Right ventricle myocardium inferior (tissue), 1 donor: ENCODE data around the gene HAVCR2. TPM values are rescaled to one million over a fixed set of nuclear protein-coding genes. Genes with fewer than 3 reads are reported as not detected.
"Not testable (repeated sequence)": the region's sequence is repeated elsewhere in the genome, so short reads cannot be mapped to it uniquely, and the experiment has no call there.

Source experiments
- ATAC-seq: fragments of 200-7000 bp; cut with Tn5 transposase; one replicate; pipeline ENCODE4 v1.9.1; 2020; ENCODE audit warnings: mild to moderate bottlenecking, moderate library complexity
- DNase-seq: peaks from one replicate; pipeline ENCODE4 v3.0.0; 2021; ENCODE audit errors: missing footprints
- intact Hi-C: fragments of 100-400 bp; cut with DNase I; formaldehyde crosslinking; loops from one replicate; pipeline ENCODE4 v1.11.0; 2022
- total RNA-seq: library from RNA; stranded (reverse); fragmentation: NEBNext Ultra II Directional; extraction: Animal tissue kit (Norgen Biotek cat#: 25700); gene quantifications from one replicate; pipeline ENCODE4 v1.2.1, GENCODE V29; 2021
- donor health status: DM: no; HTN: yes; CAD: no; lungs with severe emphysema.

HAVCR2 gene
- total RNA-seq, 1 donor from 2014 or later = 3.5 TPM

DNA sequence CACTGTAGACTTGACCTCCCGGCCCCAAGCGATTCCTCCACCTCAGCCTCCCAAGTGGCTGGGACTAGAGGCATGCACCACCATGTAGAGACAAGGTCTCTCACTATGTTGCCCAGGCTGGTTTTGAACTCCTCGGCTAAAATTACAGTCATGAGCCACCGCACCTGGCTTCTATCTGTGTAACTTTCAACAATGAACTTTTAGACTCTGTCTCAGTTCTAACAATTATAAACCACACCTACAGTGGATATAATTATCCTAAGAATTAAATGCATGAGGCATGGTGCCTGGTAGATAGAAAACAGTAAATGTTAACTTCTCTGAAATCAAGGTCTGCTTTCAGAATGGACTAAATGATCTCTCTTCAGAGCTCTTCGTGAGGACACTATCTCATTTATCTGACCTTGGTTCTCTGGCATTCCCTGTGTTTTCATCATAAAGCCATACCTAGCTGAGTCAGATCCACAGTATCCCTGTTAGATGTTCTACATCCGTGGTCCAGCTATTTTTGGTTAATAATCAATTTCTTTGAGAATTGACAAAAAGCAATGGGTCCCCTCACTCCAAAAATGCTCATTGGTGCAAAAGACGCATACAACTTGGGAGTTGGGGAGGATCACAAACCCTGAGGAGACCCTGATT lies 57.1 kb downstream of the HAVCR2 start:
- DNase-seq (no peak), ATAC-seq (no peak)
- intact Hi-C loops = no loop called here

DNA sequence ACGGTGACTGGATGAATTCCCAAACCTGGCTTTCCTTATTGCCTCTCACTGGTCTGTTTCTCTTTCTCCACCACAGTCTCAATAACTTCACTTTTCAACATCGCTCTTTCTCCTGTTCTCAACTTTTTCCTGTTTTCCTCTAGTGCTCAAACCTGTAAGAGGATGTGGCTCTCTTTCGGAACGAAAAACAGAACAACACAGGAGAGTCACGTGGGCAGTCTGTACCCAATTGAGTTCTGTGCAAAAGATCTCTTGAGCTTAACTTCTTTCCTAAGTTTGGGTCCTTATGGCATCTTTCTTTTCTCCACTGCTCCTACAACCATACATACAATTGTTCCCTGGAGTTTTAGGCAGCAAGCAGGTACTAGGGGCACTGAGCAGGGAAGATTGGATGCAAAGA lies 58.8 kb downstream of the HAVCR2 start:
- intact Hi-C loops = no loop called here
- no peak for DNase-seq
- ATAC-seq = no peak

DNA sequence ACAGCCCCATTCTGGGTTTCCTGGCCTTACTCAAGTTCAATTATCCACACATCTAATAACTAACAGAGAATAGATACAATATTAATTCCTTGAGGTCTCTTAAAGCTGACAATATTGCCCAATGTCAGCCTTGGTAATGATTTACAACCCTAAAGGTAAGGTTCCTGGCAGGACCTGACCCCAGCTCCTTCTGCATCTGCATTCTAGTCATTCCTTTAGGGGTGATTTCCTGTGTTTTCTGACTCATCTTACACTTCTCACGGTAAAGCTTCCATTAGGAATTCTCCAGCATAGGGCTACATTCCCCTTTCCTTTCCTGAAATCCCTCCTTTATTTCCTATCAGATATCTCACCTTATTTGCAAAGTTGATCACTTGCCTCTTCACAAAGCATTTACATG lies 59.2 kb downstream of the HAVCR2 start:
- intact Hi-C loops = no loop called here
- DNase-seq = no peak
- ATAC-seq = no peak

DNA sequence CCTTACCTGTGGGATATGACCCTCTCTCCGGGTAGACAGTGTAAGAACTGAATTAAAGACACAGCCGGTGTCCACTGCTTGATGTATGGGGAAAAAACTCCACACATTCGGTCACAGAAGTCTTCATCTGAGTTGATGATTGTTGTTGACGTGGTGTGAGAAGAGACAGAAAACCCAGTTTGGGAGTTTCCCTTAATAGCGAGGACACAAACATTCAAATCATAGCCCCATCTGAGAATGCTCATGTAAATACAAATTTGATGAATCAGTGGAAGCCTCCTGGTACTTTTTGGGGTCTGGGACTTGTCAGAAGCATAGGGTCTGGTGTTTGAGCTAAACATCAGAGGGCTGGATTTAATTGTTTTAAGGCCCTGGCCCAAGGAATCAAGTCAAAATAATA lies 60.9 kb downstream of the HAVCR2 start:
- ATAC-seq (no peak), DNase-seq (no peak)
- intact Hi-C loops = no loop called here

DNA sequence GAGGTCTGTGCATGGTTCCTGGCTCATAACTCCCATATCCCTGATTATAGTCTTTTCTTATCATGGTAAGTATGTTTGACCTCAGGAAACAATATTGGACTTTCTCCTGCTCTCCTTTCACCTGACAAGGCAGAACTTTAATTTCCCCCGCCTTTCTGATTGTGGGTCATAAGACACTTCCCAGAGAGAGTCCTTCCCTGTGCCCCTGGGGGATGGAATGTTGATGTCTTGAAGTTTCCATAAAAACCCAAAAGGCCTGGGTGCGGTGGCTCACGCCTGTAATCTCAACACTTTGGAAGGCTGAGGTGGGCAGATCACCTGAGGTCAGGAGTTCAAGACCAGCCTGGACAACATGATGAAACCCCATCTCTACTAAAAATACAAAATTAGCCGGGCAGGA lies 61.8 kb downstream of the HAVCR2 start:
- intact Hi-C loops, ATAC-seq, DNase-seq: not testable (repeated sequence)

DNA sequence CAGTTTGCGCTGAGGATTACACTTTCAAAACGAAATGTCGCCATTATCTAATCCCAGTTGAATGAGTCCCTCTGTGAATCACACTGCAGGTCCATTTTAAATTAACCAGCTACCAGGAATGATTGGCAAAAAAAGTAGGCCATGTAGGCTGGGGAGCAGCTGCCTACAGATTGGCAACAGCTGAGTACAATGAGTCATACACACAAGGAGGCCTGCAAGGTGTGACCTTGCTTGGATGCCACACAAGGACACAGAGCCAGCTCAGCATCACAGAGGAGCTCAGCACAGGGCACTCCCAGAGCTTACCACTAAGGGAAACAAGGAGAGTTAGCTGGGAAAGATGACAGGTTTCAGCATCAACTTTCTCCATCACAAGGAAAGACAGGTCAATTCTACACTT lies 62.8 kb downstream of the HAVCR2 start:
- DNase-seq = no peak
- intact Hi-C loops = no loop called here
- peak; percentile 89 for ATAC-seq

DNA sequence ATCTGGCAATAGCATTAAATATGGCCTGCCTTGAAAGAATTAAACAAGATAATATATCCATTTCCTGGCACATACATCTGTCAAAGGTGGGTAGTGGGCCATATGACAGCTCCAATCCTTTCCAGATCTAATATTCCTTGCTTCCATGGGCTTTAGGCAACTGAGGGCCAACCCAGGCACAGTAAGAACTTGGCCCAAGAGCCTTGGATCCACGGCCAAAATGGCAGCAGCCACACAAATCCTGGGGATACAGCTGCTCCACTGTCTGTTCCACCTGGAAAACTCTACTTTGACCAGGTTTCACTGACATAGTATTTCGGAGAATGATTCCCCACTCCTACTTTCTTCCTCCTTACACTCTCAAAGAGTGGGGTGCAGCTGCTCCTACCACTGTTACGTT lies 63.2 kb downstream of the HAVCR2 start:
- intact Hi-C loops = no loop called here
- DNase-seq = no peak
- peak; percentile 16 for ATAC-seq

DNA sequence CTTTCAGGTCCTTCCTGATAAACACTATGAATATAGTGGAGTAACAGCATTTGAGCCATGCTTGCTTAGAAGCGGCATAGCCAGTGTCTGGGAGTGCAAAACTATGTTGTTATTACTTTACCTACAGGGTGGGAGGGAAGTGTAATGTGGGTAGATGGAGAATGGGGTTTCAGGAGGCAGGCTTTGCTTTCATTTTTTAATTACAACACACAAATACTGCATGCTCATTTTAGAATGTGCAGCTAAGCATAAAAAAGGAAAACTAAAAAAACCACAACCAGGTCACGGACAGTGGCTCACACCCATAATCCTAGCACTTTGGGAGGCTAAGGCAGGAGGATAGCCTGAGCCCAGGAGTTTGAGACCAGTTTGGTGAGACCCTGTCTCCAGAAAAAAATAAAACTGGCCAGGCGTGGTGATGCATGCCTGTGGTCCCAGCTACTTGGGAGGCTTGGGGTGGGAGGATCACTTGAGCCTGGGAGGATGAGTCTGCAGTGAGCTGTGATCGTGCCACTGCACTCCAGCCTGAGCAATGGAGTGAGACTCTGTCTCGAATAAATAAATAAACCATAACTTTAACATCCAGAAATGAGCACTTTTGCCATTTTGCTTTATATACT lies 70.2 kb downstream of the HAVCR2 start:
- intact Hi-C loops = no loop called here
- DNase-seq = no peak
- no peak for ATAC-seq

Other genes starting within 250 kb of the HAVCR2 start
- gene TIMD4, start 145.8 kb downstream of the HAVCR2 start, total RNA-seq = 0.35 TPM
- not detected for gene HAVCR1, start 49.9 kb downstream of the HAVCR2 start, total RNA-seq
- gene MED7, start 33.8 kb upstream of the HAVCR2 start, total RNA-seq = 9.0 TPM
- gene GARIN3, start 57.2 kb upstream of the HAVCR2 start, total RNA-seq = not detected
- 0.51 TPM for gene ITK, start 71.8 kb upstream of the HAVCR2 start, total RNA-seq
- gene CYFIP2, start 157.1 kb upstream of the HAVCR2 start, total RNA-seq = 29.6 TPM